Liver (tissue), 3 donors: ENCODE results near the gene LPCAT1.

Source experiments
- GABPA ChIP-seq, 2 donors: IDR thresholded peaks in 1 of 2; conservative IDR thresholded peaks in 1 of 2; 2 replicates each; pipeline ENCODE4 v1.6.1; 2016; ENCODE audit warnings: antibody characterized with exemption in 2 of 2, mild to moderate bottlenecking in 1 of 2, moderate library complexity in 1 of 2
- JUND ChIP-seq, 2 donors: IDR thresholded peaks; 2 replicates each; pipeline ENCODE4 v1.6.1; 2016; ENCODE audit warnings: antibody characterized with exemption in 2 of 2
- RXRA ChIP-seq, 2 donors: IDR thresholded peaks; 2 replicates each; pipeline ENCODE4 v1.6.1; 2017 to 2018; ENCODE audit warnings: antibody characterized with exemption in 2 of 2, mild to moderate bottlenecking in 1 of 2
- SP1 ChIP-seq: IDR thresholded peaks from 2 replicates; pipeline ENCODE4 v1.6.1; 2018; ENCODE audit warnings: antibody characterized with exemption, mild to moderate bottlenecking
- YY1 ChIP-seq: IDR thresholded peaks from 2 replicates; pipeline ENCODE4 v1.6.1; 2016; ENCODE audit warnings: antibody characterized with exemption, mild to moderate bottlenecking
- TF ChIP-seq, protein P1 (sequence below): fragments of 150-350 bp; IDR thresholded peaks from 2 replicates; pipeline ENCODE4 v1.5.1; 2017; ENCODE audit warnings: improper control_type of control experiment, low read depth, low read length; ENCODE audit not compliant: missing input control
- TF ChIP-seq, protein P2 (sequence below): IDR thresholded peaks from 2 replicates; pipeline ENCODE4 v1.6.1; 2016; ENCODE audit warnings: antibody characterized with exemption
- TF ChIP-seq, protein P3 (sequence below): IDR thresholded peaks from 2 replicates; pipeline ENCODE4 v1.6.1; 2016; ENCODE audit warnings: antibody characterized with exemption
- donor health status: healthy.
- donor health status: healthy.

DNA sequence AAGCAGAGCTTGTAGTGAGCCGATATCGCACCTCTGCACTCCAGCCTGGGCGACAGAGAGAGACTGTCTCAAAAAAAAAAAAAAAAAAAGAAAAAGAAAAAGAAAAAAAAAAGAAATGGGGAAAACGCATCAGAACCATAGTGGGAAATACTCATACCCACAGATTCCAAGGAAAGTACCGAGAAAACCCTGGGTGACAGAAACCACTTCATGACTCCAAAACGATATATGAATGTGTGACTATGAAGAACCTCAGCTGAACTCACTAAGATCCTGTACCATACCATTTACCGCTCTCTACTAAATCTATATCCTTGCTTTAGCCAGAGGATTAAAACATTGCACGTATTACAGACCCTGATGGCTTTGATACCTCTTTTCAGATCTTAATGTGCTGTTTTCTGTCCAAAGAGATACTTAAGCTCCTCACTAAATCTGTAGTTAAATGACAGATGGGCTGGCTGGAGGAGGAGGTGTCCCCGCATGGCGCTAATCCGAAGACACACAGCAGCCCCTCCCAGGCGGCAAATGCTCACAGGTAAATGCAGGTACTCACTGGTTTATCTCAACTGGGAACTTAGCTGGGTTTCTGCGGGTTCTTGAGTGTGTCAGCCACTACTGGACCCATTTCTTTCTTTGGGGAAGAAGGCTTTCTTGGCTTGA is 2.8 kb downstream of the LPCAT1 start:
- TF ChIP-seq GABPA (IDR thresholded peaks at IDR 0.05 in 1 of 2, conservative IDR thresholded peaks at IDR 0.05 in 1 of 2) (no peak), RXRA (IDR thresholded peaks at IDR 0.05) (no peak), YY1 (no peak), JUND (IDR thresholded peaks at IDR 0.05) (no peak), SP1 (no peak)
- TF ChIP-seq, protein P1, sequence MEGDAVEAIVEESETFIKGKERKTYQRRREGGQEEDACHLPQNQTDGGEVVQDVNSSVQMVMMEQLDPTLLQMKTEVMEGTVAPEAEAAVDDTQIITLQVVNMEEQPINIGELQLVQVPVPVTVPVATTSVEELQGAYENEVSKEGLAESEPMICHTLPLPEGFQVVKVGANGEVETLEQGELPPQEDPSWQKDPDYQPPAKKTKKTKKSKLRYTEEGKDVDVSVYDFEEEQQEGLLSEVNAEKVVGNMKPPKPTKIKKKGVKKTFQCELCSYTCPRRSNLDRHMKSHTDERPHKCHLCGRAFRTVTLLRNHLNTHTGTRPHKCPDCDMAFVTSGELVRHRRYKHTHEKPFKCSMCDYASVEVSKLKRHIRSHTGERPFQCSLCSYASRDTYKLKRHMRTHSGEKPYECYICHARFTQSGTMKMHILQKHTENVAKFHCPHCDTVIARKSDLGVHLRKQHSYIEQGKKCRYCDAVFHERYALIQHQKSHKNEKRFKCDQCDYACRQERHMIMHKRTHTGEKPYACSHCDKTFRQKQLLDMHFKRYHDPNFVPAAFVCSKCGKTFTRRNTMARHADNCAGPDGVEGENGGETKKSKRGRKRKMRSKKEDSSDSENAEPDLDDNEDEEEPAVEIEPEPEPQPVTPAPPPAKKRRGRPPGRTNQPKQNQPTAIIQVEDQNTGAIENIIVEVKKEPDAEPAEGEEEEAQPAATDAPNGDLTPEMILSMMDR, result no peak
- TF ChIP-seq, protein P2, sequence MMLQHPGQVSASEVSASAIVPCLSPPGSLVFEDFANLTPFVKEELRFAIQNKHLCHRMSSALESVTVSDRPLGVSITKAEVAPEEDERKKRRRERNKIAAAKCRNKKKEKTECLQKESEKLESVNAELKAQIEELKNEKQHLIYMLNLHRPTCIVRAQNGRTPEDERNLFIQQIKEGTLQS, result no peak
- TF ChIP-seq, protein P3, sequence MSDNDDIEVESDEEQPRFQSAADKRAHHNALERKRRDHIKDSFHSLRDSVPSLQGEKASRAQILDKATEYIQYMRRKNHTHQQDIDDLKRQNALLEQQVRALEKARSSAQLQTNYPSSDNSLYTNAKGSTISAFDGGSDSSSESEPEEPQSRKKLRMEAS, result no peak
